GM19452 (cell line): ENCODE measurements around the gene PXYLP1.
"Not testable (repeated sequence)": the region's sequence is repeated elsewhere in the genome, so short reads cannot be mapped to it uniquely, and the experiment has no call there.

Source experiments
- ATAC-seq: cut with Tn5 transposase; IDR thresholded peaks from one replicate; pipeline ENCODE4 v1.9.1; 2021; ENCODE audit not compliant: unreplicated experiment

PXYLP1 gene

GRCh38 chr3:141231101-141231951 lies at the start of gene PXYLP1:
PXYLP1 (plus strand) TSS chr3:141231825; CDS start chr3:141260176, 28,351 bp downstream.
- ATAC-seq: peak; percentile 96

- ATAC-seq: no peak
Measured at GRCh38 chr3:141183606-141184005, 48.0 kb upstream of the PXYLP1 start.

- no peak for ATAC-seq
Measured at GRCh38 chr3:141184430-141184829, 47.2 kb upstream of the PXYLP1 start.

- ATAC-seq: no peak
Measured at GRCh38 chr3:141191097-141191749, 40.4 kb upstream of the PXYLP1 start.

- peak; percentile 100 for ATAC-seq
Measured at GRCh38 chr3:141192345-141192744, 39.3 kb upstream of the PXYLP1 start.

- no peak for ATAC-seq
Measured at GRCh38 chr3:141193066-141193830, 38.4 kb upstream of the PXYLP1 start.

DNA sequence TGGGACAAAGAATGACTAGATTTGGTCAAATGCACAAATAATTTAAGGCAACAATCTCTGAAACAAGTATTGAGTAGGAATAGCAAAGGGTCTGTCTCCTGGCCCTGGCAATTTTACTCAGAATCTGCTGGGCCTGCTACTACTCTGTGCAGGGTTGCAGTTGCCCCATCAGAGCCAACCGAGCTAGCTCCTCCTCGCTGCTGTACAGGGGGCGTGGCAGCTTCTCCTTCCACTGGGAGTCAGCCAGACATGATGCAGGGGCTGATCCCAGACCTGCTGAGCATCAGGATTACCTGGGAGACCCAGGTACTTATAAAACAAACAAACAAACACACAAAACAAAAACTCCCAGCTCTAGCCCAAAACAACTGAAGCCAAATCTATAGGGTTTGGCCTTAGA lies 30.5 kb upstream of the PXYLP1 start:
- ATAC-seq: no peak

GRCh38 chr3:141202682-141203081 lies 28.9 kb upstream of the PXYLP1 start:
- ATAC-seq: no peak

- ATAC-seq: no peak
Measured at GRCh38 chr3:141203866-141204265, 27.8 kb upstream of the PXYLP1 start.

GRCh38 chr3:141204343-141204742 lies 27.3 kb upstream of the PXYLP1 start:
- ATAC-seq: no peak

DNA sequence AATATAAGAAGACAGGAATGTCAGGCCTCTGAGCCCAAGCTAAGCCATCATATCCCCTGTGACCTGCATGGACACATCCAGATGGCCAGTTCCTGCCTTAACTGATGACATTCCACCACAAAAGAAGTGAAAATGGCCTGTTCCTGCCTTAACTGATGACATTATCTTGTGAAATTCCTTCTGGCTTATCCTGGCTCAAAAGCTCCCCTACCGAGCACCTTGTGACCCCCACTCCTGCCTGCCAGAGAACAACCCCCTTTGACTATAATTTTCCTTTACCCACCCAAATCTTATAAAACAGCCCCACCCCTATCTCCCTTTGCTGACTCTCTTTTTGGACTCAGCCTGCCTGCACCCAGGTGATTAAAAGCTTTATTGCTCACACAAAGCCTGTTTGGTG lies 20.3 kb upstream of the PXYLP1 start:
- not testable (repeated sequence) for ATAC-seq

- no peak for ATAC-seq
Measured at GRCh38 chr3:141212101-141212500, 19.5 kb upstream of the PXYLP1 start.

DNA sequence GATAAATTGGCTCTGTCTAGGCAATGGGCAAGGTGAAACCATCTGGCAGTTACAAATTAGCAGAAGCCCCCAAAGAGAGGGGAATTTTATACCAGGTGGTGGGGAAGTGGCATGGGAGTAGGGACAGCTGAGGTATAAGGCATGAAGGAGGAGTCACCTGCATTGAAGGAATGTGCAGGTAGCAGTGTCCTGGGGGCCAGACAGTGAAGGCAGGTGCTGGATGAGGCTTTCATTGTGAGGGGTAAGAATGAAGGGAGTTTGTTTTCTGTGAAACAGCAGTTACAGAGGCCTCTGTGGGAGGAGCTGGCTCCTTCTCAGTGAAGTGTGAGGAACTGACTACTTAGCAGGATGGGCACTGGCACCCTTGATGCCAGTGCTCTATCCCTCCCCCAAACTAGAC lies 19.1 kb upstream of the PXYLP1 start:
- no peak for ATAC-seq

GRCh38 chr3:141216975-141217374 lies 14.7 kb upstream of the PXYLP1 start:
- ATAC-seq: no peak

DNA sequence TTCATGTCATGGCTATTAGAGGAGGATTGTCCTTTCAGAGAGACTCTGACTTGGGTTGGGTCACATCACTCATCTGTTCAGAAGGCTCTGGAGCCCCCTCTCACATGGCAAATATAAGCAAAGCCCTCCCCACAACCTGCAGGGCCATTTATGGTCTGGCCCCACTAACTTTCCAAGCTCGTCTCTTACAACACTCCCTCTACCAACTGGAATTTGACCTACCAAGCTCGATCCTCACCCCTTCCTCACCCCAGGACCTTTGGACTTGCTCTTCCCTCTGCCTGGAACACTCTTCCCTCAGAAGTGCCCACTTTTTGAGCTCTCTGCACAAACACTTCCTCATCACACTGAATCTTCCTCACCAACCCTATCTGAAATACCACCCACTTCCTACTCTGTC lies 14.2 kb upstream of the PXYLP1 start:
- no peak for ATAC-seq

DNA sequence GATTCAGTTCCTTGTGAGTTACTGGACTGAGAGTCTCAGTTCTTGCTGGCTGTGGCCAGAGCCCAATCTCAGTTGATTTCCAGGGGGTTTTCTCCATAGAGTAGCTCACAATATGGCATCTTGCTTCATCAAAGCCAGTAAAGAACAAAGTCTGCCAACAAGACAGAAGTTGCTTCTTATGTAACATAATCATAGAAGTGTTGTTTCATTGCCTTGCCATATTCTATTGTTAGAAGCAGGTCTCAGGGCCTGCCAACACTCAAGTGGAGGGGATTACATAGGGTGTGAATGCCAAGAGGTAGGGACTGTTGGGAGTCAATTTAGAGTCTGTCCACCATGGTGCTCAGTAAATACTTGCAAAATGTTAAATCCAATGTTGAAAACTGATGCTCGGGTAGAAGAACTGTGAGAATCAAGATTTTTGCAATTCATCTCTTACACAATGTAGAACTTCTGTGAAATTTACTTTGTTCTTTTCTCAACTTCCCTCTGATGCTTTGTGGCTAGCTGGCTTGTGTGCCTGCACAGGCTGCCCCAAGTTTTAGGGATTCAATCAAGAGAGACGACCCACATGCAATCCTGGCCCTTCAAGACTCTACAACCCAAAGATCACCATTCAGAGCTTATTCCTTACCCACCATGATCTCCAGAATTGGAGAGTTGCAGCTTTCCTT lies 13.3 kb upstream of the PXYLP1 start:
- ATAC-seq: no peak

DNA sequence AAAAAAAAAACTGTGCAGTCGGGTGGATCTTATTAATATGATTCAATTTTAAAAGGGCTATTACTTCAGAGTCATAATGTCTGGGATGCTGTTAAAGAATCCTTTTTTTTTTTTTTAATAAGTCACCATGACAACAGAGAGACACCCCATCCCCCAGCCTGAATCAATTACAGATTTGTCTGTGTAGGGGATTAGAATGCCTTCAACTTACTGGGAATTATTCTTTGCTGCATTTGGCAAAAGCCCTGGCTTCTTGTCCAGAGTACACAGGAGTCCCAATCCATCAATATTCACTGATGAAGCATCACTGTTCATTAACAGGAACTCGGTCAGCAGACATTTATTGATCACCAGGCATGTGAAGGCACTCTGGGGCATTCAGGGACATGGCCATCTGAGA lies 12.7 kb upstream of the PXYLP1 start:
- no peak for ATAC-seq

- ATAC-seq: no peak
Measured at GRCh38 chr3:141223673-141224166, 7.9 kb upstream of the PXYLP1 start.

DNA sequence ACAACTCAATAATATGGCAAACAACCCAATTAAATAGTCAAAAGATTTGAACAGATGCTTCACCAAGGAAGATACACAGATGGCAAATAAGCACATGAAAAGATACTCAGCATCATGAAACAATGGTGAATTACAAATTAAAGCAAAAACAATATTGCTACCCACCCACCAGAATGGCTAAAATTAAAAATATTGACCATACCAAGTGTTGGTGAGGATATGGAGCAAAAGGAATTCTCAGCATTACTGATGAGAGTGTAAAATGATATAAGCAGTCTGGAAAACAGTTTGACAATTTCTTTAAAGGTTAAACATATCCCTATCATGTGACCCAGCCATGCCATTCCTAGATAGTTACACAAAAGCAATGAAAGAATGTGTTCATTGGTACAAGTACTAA lies 5.7 kb upstream of the PXYLP1 start:
- ATAC-seq: no peak

DNA sequence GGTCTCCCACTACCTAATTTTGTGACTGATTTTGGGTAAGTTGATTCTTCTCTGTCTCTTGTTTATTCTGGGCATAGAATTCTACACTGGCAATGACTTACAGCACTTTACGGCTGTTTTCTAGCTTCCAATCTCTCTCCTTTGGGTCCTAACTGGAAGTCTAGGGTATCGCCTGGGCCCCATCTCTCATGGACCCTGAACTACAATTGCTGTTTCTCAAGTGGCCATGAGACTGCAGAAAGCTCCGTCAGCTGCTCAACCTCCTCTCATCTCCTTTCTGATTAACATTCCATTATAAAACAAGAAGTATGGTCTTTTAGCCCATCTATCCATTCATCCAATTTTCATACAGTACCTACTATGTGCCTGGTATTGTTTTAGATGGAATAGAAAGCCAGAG lies 4.4 kb upstream of the PXYLP1 start:
- ATAC-seq: no peak

GRCh38 chr3:141227752-141228151 lies 3.9 kb upstream of the PXYLP1 start:
- no peak for ATAC-seq
